Astrocyte (in vitro differentiated cells and primary cell): ENCODE data around the gene CASKIN1.

ENCODE experiments used
- EZH2 ChIP-seq: IDR thresholded peaks from 2 replicates; pipeline ENCODE4 v1.6.1; 2012; ENCODE audit warnings: mild to moderate bottlenecking, low read length, inconsistent platforms; ENCODE audit not compliant: insufficient read depth
- TF ChIP-seq, protein P1 (sequence below): IDR thresholded peaks from 2 replicates; pipeline ENCODE4 v1.5.1; 2011; ENCODE audit warnings: low read depth, mild to moderate bottlenecking, inconsistent platforms, low read length, moderate library complexity; ENCODE audit not compliant: insufficient read depth

DNA sequence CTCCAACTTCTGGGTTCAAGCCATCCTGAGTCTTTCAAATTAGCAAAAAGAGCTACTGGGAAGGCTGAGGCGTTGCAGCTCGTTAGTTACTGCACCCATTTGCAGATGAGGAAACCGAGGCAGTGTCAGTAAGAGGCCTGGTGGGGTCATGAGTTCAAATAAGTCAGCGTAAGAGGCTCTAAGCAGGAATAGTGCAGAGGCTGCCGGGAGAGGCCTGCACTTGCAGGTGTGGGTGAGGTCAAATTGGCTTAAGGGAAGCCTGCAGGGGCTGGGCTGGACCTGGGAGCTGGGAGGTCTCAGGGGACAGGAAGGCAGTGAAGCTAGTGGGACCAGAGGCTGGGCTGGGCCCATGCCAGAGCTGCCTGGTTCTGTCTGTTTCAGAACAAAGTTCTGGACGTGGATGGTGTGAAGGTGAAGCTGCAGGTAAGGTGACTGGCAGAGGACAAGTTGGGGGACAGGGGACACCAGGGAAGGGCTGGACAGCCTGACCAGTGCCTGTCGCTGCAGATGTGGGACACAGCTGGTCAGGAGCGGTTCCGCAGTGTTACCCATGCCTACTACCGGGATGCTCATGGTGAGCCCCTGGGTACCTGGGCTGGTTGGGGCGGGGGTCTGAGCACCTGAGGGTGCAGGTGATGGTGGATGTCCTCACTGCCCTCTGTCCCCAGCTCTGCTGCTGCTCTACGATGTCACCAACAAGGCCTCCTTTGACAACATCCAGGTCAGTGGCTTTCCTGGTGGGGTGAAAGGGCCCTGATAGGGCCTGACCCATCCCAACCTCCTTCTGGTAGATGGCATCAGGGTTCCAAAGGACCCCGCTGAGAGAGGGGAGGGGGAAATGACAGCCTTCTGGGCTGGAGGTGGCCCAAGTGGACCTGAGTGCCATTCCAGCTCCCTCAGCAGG, 45.0 kb downstream of the CASKIN1 start:
- TF ChIP-seq, protein P1, sequence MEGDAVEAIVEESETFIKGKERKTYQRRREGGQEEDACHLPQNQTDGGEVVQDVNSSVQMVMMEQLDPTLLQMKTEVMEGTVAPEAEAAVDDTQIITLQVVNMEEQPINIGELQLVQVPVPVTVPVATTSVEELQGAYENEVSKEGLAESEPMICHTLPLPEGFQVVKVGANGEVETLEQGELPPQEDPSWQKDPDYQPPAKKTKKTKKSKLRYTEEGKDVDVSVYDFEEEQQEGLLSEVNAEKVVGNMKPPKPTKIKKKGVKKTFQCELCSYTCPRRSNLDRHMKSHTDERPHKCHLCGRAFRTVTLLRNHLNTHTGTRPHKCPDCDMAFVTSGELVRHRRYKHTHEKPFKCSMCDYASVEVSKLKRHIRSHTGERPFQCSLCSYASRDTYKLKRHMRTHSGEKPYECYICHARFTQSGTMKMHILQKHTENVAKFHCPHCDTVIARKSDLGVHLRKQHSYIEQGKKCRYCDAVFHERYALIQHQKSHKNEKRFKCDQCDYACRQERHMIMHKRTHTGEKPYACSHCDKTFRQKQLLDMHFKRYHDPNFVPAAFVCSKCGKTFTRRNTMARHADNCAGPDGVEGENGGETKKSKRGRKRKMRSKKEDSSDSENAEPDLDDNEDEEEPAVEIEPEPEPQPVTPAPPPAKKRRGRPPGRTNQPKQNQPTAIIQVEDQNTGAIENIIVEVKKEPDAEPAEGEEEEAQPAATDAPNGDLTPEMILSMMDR: no peak
- TF ChIP-seq EZH2: no peak
